ENCODE measurements around the gene DCAF6.

GRCh38 chr1:168098534-168099320, 162.2 kb downstream of the DCAF6 start:
- TF ChIP-seq POLR2A (IDR thresholded peaks at IDR 0.05) = no peak
- TF ChIP-seq CTCF (IDR thresholded peaks at IDR 0.05) = no peak
- no peak for TF ChIP-seq POLR2AphosphoS5 (IDR thresholded peaks at IDR 0.05)
- no peak for TF ChIP-seq EP300 (IDR thresholded peaks at IDR 0.05)

Measured in gastroesophageal sphincter (tissue), 3 donors.